Measurements from ENCODE around the gene SH3PXD2A.

SH3PXD2A gene

GRCh38 chr10:103679096-103679790 lies 176.1 kb downstream of the SH3PXD2A start:
- Mint-ChIP-seq H3K27ac (no peak overlapping the region), H3K9me3 (no peaks in the 10 kb centered on the region), H3K4me1 (ENCODE audit: low read depth) (peaks cover 20% of the 10 kb centered on the region), H3K4me3 (no peak overlapping the region), H3K27me3 (no peaks in the 10 kb centered on the region), H3K36me3 (ENCODE audit: low read depth) (no peaks in the 10 kb centered on the region)
- no peak for DNase-seq

GRCh38 chr10:103678178-103678526 lies 177.2 kb downstream of the SH3PXD2A start:
- Mint-ChIP-seq H3K27ac (peak overlapping the region; percentile 89), H3K4me3 (peak overlapping the region; percentile 75)

GRCh38 chr10:103677486-103678177 lies 177.7 kb downstream of the SH3PXD2A start:
- Mint-ChIP-seq H3K27me3 (no peaks in the 10 kb centered on the region), H3K4me3 (peak overlapping the region; percentile 75), H3K27ac (peak overlapping the region; percentile 89), H3K4me1 (ENCODE audit: low read depth) (peaks cover 20% of the 10 kb centered on the region), H3K36me3 (ENCODE audit: low read depth) (no peaks in the 10 kb centered on the region), H3K9me3 (no peaks in the 10 kb centered on the region)
- no peak for DNase-seq

More at GRCh38 chr10:103678178-103678526, 177.2 kb downstream of the SH3PXD2A start:
- Mint-ChIP-seq H3K9me3 (no peaks in the 10 kb centered on the region), H3K36me3 (ENCODE audit: low read depth) (no peaks in the 10 kb centered on the region), H3K27me3 (no peaks in the 10 kb centered on the region), H3K4me1 (ENCODE audit: low read depth) (peaks cover 20% of the 10 kb centered on the region)
- peak; percentile 86 for DNase-seq

GRCh38 chr10:103676851-103677417 lies 178.4 kb downstream of the SH3PXD2A start:
- H3K27ac Mint-ChIP-seq, result peak overlapping the region; percentile 47
- no peak overlapping the region for H3K4me3 Mint-ChIP-seq
- H3K9me3 Mint-ChIP-seq, result no peaks in the 10 kb centered on the region

GRCh38 chr10:103676058-103676785 lies 179.2 kb downstream of the SH3PXD2A start:
- Mint-ChIP-seq H3K27me3 (no peaks in the 10 kb centered on the region), H3K4me1 (ENCODE audit: low read depth) (peaks cover 20% of the 10 kb centered on the region), H3K27ac (no peak overlapping the region), H3K9me3 (no peaks in the 10 kb centered on the region), H3K4me3 (no peak overlapping the region), H3K36me3 (ENCODE audit: low read depth) (no peaks in the 10 kb centered on the region)
- no peak for DNase-seq

More at GRCh38 chr10:103676851-103677417, 178.4 kb downstream of the SH3PXD2A start:
- Mint-ChIP-seq H3K27me3 (no peaks in the 10 kb centered on the region), H3K36me3 (ENCODE audit: low read depth) (no peaks in the 10 kb centered on the region), H3K4me1 (ENCODE audit: low read depth) (peaks cover 20% of the 10 kb centered on the region)
- no peak for DNase-seq

- Mint-ChIP-seq H3K36me3 (ENCODE audit: low read depth) (no peaks in the 10 kb centered on the region), H3K27me3 (no peaks in the 10 kb centered on the region), H3K9me3 (no peaks in the 10 kb centered on the region), H3K4me3 (no peak overlapping the region), H3K27ac (no peak overlapping the region), H3K4me1 (ENCODE audit: low read depth) (peaks cover 25% of the 10 kb centered on the region)
- no peak for DNase-seq
Observed at GRCh38 chr10:103673606-103674005, 181.8 kb downstream of the SH3PXD2A start.

GRCh38 chr10:103672345-103672744 lies 183.0 kb downstream of the SH3PXD2A start:
- Mint-ChIP-seq H3K4me1 (ENCODE audit: low read depth) (peaks cover 18% of the 10 kb centered on the region), H3K36me3 (ENCODE audit: low read depth) (no peaks in the 10 kb centered on the region), H3K27me3 (no peaks in the 10 kb centered on the region), H3K27ac (no peak overlapping the region), H3K9me3 (no peaks in the 10 kb centered on the region), H3K4me3 (no peak overlapping the region)
- no peak for DNase-seq

GRCh38 chr10:103671126-103671895 lies 184.1 kb downstream of the SH3PXD2A start:
- peaks cover 18% of the 10 kb centered on the region for H3K4me1 Mint-ChIP-seq (ENCODE audit: low read depth)
- no peak overlapping the region for H3K27ac Mint-ChIP-seq
- no peaks in the 10 kb centered on the region for H3K9me3 Mint-ChIP-seq
- H3K36me3 Mint-ChIP-seq (ENCODE audit: low read depth), result no peaks in the 10 kb centered on the region
- no peak overlapping the region for H3K4me3 Mint-ChIP-seq
- no peaks in the 10 kb centered on the region for H3K27me3 Mint-ChIP-seq
- DNase-seq, result no peak

GRCh38 chr10:103669944-103670343 lies 185.4 kb downstream of the SH3PXD2A start:
- no peak overlapping the region for H3K4me3 Mint-ChIP-seq
- peaks cover 19% of the 10 kb centered on the region for H3K4me1 Mint-ChIP-seq (ENCODE audit: low read depth)
- no peak for DNase-seq
- no peaks in the 10 kb centered on the region for H3K27me3 Mint-ChIP-seq
- H3K9me3 Mint-ChIP-seq, result no peaks in the 10 kb centered on the region
- no peak overlapping the region for H3K27ac Mint-ChIP-seq
- no peaks in the 10 kb centered on the region for H3K36me3 Mint-ChIP-seq (ENCODE audit: low read depth)

- Mint-ChIP-seq H3K9me3 (no peaks in the 10 kb centered on the region), H3K4me1 (ENCODE audit: low read depth) (peaks cover 21% of the 10 kb centered on the region), H3K36me3 (ENCODE audit: low read depth) (no peaks in the 10 kb centered on the region), H3K27ac (no peak overlapping the region), H3K27me3 (no peaks in the 10 kb centered on the region), H3K4me3 (no peak overlapping the region)
- DNase-seq, result no peak
Observed at GRCh38 chr10:103669243-103669929, 186.0 kb downstream of the SH3PXD2A start.

- peaks cover 21% of the 10 kb centered on the region for H3K4me1 Mint-ChIP-seq (ENCODE audit: low read depth)
- H3K36me3 Mint-ChIP-seq (ENCODE audit: low read depth), result no peaks in the 10 kb centered on the region
- H3K9me3 Mint-ChIP-seq, result no peaks in the 10 kb centered on the region
- H3K4me3 Mint-ChIP-seq, result peak overlapping the region; percentile 46
- H3K27me3 Mint-ChIP-seq, result no peaks in the 10 kb centered on the region
- peak; percentile 41 for DNase-seq
- peak overlapping the region; percentile 60 for H3K27ac Mint-ChIP-seq
Observed at GRCh38 chr10:103668351-103669242, 186.8 kb downstream of the SH3PXD2A start.

- H3K27me3 Mint-ChIP-seq, result no peaks in the 10 kb centered on the region
- no peak overlapping the region for H3K4me3 Mint-ChIP-seq
- H3K27ac Mint-ChIP-seq, result peak overlapping the region; percentile 59
- H3K9me3 Mint-ChIP-seq, result no peaks in the 10 kb centered on the region
- H3K36me3 Mint-ChIP-seq (ENCODE audit: low read depth), result no peaks in the 10 kb centered on the region
- DNase-seq, result no peak
- H3K4me1 Mint-ChIP-seq (ENCODE audit: low read depth), result peaks cover 24% of the 10 kb centered on the region
Observed at GRCh38 chr10:103667356-103667755, 188.0 kb downstream of the SH3PXD2A start.

GRCh38 chr10:103666762-103667150 lies 188.6 kb downstream of the SH3PXD2A start:
- H3K27ac Mint-ChIP-seq, result peak overlapping the region; percentile 22
- H3K4me1 Mint-ChIP-seq (ENCODE audit: low read depth), result peaks cover 24% of the 10 kb centered on the region
- H3K4me3 Mint-ChIP-seq, result no peak overlapping the region
- H3K36me3 Mint-ChIP-seq (ENCODE audit: low read depth), result no peaks in the 10 kb centered on the region
- DNase-seq, result no peak
- no peaks in the 10 kb centered on the region for H3K27me3 Mint-ChIP-seq
- H3K9me3 Mint-ChIP-seq, result no peaks in the 10 kb centered on the region
